ENCODE data around the gene ADPRH. TPM values are rescaled to one million over a fixed set of nuclear protein-coding genes. Genes with fewer than 3 reads are reported as not detected.

ADPRH gene
- total RNA-seq = 3.6 and 4.0 TPM in 2 replicates

DNA sequence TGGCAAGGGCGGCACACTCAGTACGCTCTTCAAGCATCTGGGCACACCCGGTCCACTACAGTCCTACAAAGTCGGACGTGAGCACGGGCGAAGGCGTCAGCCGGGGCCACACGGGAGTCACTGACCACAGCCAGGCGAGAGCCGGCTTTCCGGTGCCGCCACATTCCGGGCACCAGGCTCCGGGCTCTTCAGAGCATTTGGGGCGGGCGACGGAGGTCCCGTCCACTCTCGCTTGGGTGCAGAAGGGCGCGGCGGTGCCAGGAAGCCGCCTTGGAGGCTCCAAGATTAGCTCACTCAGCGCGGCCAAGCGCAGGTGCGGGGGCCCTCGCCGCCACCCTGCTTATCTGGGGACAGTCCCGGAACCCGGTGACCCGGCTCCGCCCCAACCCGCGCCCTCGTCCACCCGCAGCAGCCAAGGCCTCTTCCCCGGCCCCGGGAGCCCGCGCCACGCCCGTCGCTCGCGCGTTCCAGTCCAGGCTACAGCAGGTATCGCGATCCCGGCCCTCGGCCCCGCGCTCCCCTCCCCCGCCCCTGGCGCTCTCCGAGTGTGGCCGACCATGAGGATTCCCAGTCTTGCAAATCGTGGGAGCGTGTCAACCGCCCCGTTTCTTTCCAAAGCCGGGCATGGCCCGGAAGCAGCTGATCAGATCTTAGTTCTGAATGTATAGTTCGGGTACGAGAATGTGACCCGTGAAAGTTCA lies at the start of gene ADPRH:
ADPRH (plus strand) TSS at position 127 of the 701 bp plus-strand sequence. CDS start 2,678 bp downstream, outside the sequence.

DNA sequence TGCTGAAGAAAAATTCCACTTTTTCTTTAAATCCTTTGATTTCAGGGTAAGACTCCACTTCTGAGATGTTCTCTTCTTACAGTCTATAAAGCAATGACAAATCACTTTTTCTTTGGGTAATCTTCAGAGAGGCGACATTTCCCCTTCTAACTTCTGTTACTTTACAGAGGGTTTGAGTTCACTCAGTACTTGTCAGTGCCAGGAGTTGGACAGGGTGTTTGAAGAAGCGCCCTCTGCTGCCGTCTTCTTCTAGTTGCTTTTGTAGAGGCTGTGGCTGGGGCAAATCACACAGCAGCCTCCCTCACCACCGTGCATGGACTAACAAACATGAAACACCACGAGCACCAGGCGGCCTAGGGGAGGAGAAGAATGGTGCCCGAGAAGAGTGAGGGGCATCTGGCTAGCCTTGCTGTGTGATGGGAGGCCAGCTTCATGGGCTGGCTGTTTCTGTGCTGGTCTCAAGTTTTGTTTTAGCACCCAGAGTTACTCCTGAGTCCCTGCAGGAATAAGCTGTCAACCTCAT lies 19.8 kb upstream of the ADPRH start, which contains the start of gene CD80:
CD80 (minus strand) TSS at position 174 of the 523 bp plus-strand sequence. CDS start 1,886 bp downstream, outside the sequence.

DNA sequence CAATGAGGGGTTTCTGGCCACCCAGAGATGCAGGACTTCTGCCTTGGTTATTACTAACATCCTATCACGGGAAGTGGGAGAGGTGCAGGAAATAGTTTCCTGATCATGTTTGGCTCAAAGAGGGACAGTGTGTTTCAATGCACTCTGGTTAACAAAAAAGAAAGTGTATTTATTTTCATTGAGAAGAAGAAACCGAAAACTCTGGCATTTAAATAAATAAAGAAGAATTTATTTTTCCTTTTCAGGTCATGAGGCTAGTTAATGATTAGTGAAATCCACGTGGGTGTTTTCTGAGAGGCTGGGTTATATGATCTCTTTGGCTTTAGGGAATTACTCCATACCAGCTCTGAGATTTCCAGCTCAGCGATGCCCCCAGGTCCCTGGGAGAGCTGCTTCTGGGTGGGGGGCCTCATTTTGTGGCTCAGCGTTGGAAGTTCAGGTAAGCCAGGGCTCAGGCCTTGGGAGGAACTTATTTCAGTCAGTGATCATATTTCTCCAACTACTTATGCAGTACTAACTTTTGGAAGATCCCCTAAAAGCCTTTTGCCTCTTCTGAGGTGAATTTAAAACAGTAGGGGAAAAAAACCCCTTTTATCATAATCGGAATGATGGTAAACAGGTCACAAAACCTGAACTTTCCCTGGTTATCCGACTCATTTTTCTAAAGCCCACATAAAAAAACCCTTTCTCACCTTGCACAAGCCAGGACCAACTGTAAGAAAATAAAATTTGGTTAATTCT lies 18.4 kb downstream of the ADPRH start, which contains the start of gene PLA1A:
PLA1A (plus strand) TSS at position 338 of the 741 bp plus-strand sequence; CDS start at position 367, 29 bp downstream.

Other genes starting within 250 kb of the ADPRH start
- 47.7 and 50.1 TPM in 2 replicates for gene TMEM39A, start 115.9 kb upstream of the ADPRH start, total RNA-seq
- 21.1 and 21.8 TPM in 2 replicates for gene POGLUT1, start 110.5 kb upstream of the ADPRH start, total RNA-seq
- 49.1 and 53.8 TPM in 2 replicates for gene TIMMDC1, start 80.9 kb upstream of the ADPRH start, total RNA-seq
- 0.13 TPM in 1 of 2 replicates, not detected in the other for gene CD80, start 19.9 kb upstream of the ADPRH start, total RNA-seq
- gene PLA1A, start 18.4 kb downstream of the ADPRH start, total RNA-seq = 0.25 TPM in 1 of 2 replicates, not detected in the other
- gene POPDC2, start 81.1 kb downstream of the ADPRH start, total RNA-seq = 0.25 and 0.40 TPM in 2 replicates
- gene COX17, start 97.9 kb downstream of the ADPRH start, total RNA-seq = 23.1 and 32.6 TPM in 2 replicates
- gene CFAP91, start 123.5 kb downstream of the ADPRH start, total RNA-seq = 0.68 and 0.79 TPM in 2 replicates
- under 0.01 and 0.06 TPM in 2 replicates for gene NR1I2, start 202.6 kb downstream of the ADPRH start, total RNA-seq

All from aortic smooth muscle cell (primary cell).